Trophoblast cell (in vitro differentiated cells and primary cell): ENCODE data around the gene P4HA3.
"Not testable (repeated sequence)": the region's sequence is repeated elsewhere in the genome, so short reads cannot be mapped to it uniquely, and the experiment has no call there.

Experiments used
- DNase-seq, 2 donors: peaks; one replicate each; pipeline ENCODE4 v3.0.0-alpha.2; 2016
- H2AFZ ChIP-seq: 2 replicates; pipeline ENCODE4 v1.6.1; 2013; ENCODE audit warnings: low read length, moderate library complexity, mild to moderate bottlenecking; ENCODE audit not compliant: insufficient read depth, poor library complexity
- H2AK5ac ChIP-seq: 2 replicates; pipeline ENCODE4 v1.6.1; 2013; ENCODE audit warnings: mild to moderate bottlenecking, low read length
- H2BK120ac ChIP-seq: 2 replicates; pipeline ENCODE4 v1.6.1; 2013; ENCODE audit warnings: low read length, mild to moderate bottlenecking, moderate library complexity; ENCODE audit not compliant: insufficient read depth, poor library complexity
- H2BK12ac ChIP-seq: 2 replicates; pipeline ENCODE4 v1.6.1; 2013; ENCODE audit warnings: mild to moderate bottlenecking, low read length, moderate library complexity
- H2BK5ac ChIP-seq: 2 replicates; pipeline ENCODE4 v1.6.1; 2013; ENCODE audit warnings: low read length, low read depth, moderate library complexity, mild to moderate bottlenecking; ENCODE audit not compliant: poor library complexity
- H3K14ac ChIP-seq: 2 replicates; pipeline ENCODE4 v1.6.1; 2013; ENCODE audit warnings: mild to moderate bottlenecking, low read length
- H3K18ac ChIP-seq: 2 replicates; pipeline ENCODE4 v1.6.1; 2013; ENCODE audit warnings: mild to moderate bottlenecking, low read length
- H3K23ac ChIP-seq: 2 replicates; pipeline ENCODE4 v1.6.1; 2013; ENCODE audit warnings: low read length
- H3K27ac ChIP-seq: 2 replicates; pipeline ENCODE4 v1.5.1; 2013; ENCODE audit warnings: low read depth, mild to moderate bottlenecking, inconsistent platforms, low read length, moderate library complexity
- H3K27me3 ChIP-seq: 2 replicates; pipeline ENCODE4 v1.6.1; 2013; ENCODE audit warnings: inconsistent platforms, mild to moderate bottlenecking, low read length, moderate library complexity; ENCODE audit not compliant: insufficient read depth
- H3K36me3 ChIP-seq, 2 experiments: 1 replicate in 1 of 2; 2 replicates in 1 of 2; pipeline ENCODE4 v1.6.1; 2013; ENCODE audit warnings: low read length in 2 of 2, mild to moderate bottlenecking in 2 of 2, moderate library complexity in 1 of 2; ENCODE audit not compliant: insufficient read depth in 2 of 2, control insufficient read depth in 1 of 2
- H3K4ac ChIP-seq: 2 replicates; pipeline ENCODE4 v1.6.1; 2013; ENCODE audit warnings: low read depth, mild to moderate bottlenecking, low read length, moderate library complexity
- H3K4me1 ChIP-seq, 2 experiments: 1 replicate in 1 of 2; 2 replicates in 1 of 2; pipeline ENCODE4 v1.6.1; 2013; ENCODE audit warnings: low read length in 2 of 2, mild to moderate bottlenecking in 2 of 2, moderate library complexity in 1 of 2; ENCODE audit not compliant: insufficient read depth in 2 of 2, control insufficient read depth in 1 of 2
- H3K4me2 ChIP-seq: 2 replicates; pipeline ENCODE4 v1.6.1; 2013; ENCODE audit warnings: inconsistent platforms, mild to moderate bottlenecking, low read length, moderate library complexity
- H3K4me3 ChIP-seq: 2 replicates; pipeline ENCODE4 v1.5.1; 2013; ENCODE audit warnings: mild to moderate bottlenecking, low read depth, low read length, inconsistent platforms
- H3K79me1 ChIP-seq: one replicate; pipeline ENCODE4 v1.6.1; 2013; ENCODE audit warnings: low read length
- H3K79me2 ChIP-seq: 2 replicates; pipeline ENCODE4 v1.6.1; 2013; ENCODE audit warnings: low read length, mild to moderate bottlenecking; ENCODE audit not compliant: control insufficient read depth, insufficient read depth, poor library complexity
- H3K9ac ChIP-seq: 2 replicates; pipeline ENCODE4 v1.6.1; 2013; ENCODE audit warnings: mild to moderate bottlenecking, low read length
- H3K9me3 ChIP-seq: 2 replicates; pipeline ENCODE4 v1.6.1; 2013; ENCODE audit warnings: low read depth, mild to moderate bottlenecking, control low read depth, inconsistent platforms, low read length; ENCODE audit not compliant: insufficient read depth
- H4K12ac ChIP-seq: 2 replicates; pipeline ENCODE4 v1.6.1; 2013; ENCODE audit warnings: low read depth, mild to moderate bottlenecking, low read length, moderate library complexity
- H4K8ac ChIP-seq: 2 replicates; pipeline ENCODE4 v1.6.1; 2013; ENCODE audit warnings: low read depth, mild to moderate bottlenecking, low read length, moderate library complexity
- H4K91ac ChIP-seq: one replicate; pipeline ENCODE4 v1.6.1; 2013; ENCODE audit warnings: low read depth, mild to moderate bottlenecking, low read length, moderate library complexity
- WGBS: extraction: QIAGEN DNeasy Blood & Tissue Kit; methylation state at CpG from one replicate; pipeline ENCODE4 v1.1.7; 2013; ENCODE audit warnings: missing lambda C conversion rate; ENCODE audit not compliant: insufficient read length, insufficient coverage; ENCODE audit errors: extremely low coverage; 5-methylcytosine and 5-hydroxymethylcytosine counted together

The P4HA3 gene

GRCh38 chr11:74333193-74333592, 21.8 kb upstream of the P4HA3 start:
- Histone ChIP-seq H2AFZ (no peak overlapping the region), H3K4me1 (no peaks in the 10 kb centered on the region), H2BK120ac (no peak overlapping the region), H3K27ac (no peak overlapping the region), H4K12ac (no peak overlapping the region), H3K27me3 (no peaks in the 10 kb centered on the region), H3K9me3 (no peaks in the 10 kb centered on the region), H4K91ac (no peak overlapping the region), H3K4me3 (no peak overlapping the region), H3K79me2 (no peaks in the 10 kb centered on the region), H3K79me1 (no peaks in the 10 kb centered on the region), H4K8ac (no peak overlapping the region), H3K18ac (no peak overlapping the region), H3K14ac (no peak overlapping the region), H3K36me3 (peaks cover 0 to 3% of the 10 kb centered on the region in 2 experiments), H2BK5ac (no peak overlapping the region), H3K23ac (no peak overlapping the region), H3K4me2 (no peak overlapping the region), H3K4ac (no peak overlapping the region), H2AK5ac (no peak overlapping the region), H2BK12ac (no peak overlapping the region), H3K9ac (no peak overlapping the region)
- no CpG with 5 or more reads among the region's 1 CpG for WGBS
- DNase-seq = no peak

GRCh38 chr11:74332291-74332690, 20.9 kb upstream of the P4HA3 start:
- Histone ChIP-seq H3K9ac (no peak overlapping the region), H3K4me3 (no peak overlapping the region), H4K91ac (no peak overlapping the region), H2AK5ac (no peak overlapping the region), H3K79me2 (no peaks in the 10 kb centered on the region), H2BK12ac (no peak overlapping the region), H3K27ac (no peak overlapping the region), H3K9me3 (no peaks in the 10 kb centered on the region), H4K12ac (no peak overlapping the region), H3K4me1 (no peaks in the 10 kb centered on the region), H3K14ac (no peak overlapping the region), H4K8ac (no peak overlapping the region), H3K18ac (no peak overlapping the region), H2AFZ (no peak overlapping the region), H3K23ac (no peak overlapping the region), H3K36me3 (peaks cover 0 to 5% of the 10 kb centered on the region in 2 experiments), H3K4ac (no peak overlapping the region), H3K79me1 (no peaks in the 10 kb centered on the region), H2BK5ac (no peak overlapping the region), H3K4me2 (no peak overlapping the region), H3K27me3 (no peaks in the 10 kb centered on the region), H2BK120ac (no peak overlapping the region)
- no peak for DNase-seq
- WGBS = no CpG with 5 or more reads among the region's 1 CpG

- H3K27ac ChIP-seq, H3K9ac ChIP-seq, H3K23ac ChIP-seq, H3K4me2 ChIP-seq, H4K8ac ChIP-seq, H3K14ac ChIP-seq, H2BK12ac ChIP-seq, H2AK5ac ChIP-seq, H3K9me3 ChIP-seq, H3K36me3 ChIP-seq, DNase-seq, H4K12ac ChIP-seq, H2BK5ac ChIP-seq, H3K4ac ChIP-seq, H3K79me2 ChIP-seq, H3K79me1 ChIP-seq, H3K18ac ChIP-seq, H3K4me3 ChIP-seq, H3K27me3 ChIP-seq, H4K91ac ChIP-seq, H3K4me1 ChIP-seq, H2AFZ ChIP-seq, H2BK120ac ChIP-seq: not testable (repeated sequence)
- no CpG with 5 or more reads among the region's 6 CpGs for WGBS
Observed at GRCh38 chr11:74331000-74331399, 19.6 kb upstream of the P4HA3 start.

- no peaks in the 10 kb centered on the region for H3K79me1 ChIP-seq
- H2BK12ac ChIP-seq = no peak overlapping the region
- no peak overlapping the region for H4K91ac ChIP-seq
- H3K4me1 ChIP-seq = no peaks in the 10 kb centered on the region
- H2AK5ac ChIP-seq = no peak overlapping the region
- H3K18ac ChIP-seq = no peak overlapping the region
- DNase-seq = no peak
- H2BK5ac ChIP-seq = no peak overlapping the region
- no peak overlapping the region for H3K4me3 ChIP-seq
- H3K27me3 ChIP-seq = no peaks in the 10 kb centered on the region
- no peak overlapping the region for H4K12ac ChIP-seq
- no peaks in the 10 kb centered on the region for H3K79me2 ChIP-seq
- no peak overlapping the region for H3K4ac ChIP-seq
- no peak overlapping the region for H3K9ac ChIP-seq
- H3K9me3 ChIP-seq = no peaks in the 10 kb centered on the region
- no peak overlapping the region for H2BK120ac ChIP-seq
- no peak overlapping the region for H3K4me2 ChIP-seq
- peaks cover 0 to 5% of the 10 kb centered on the region in 2 experiments for H3K36me3 ChIP-seq
- H3K23ac ChIP-seq = no peak overlapping the region
- no peak overlapping the region for H4K8ac ChIP-seq
- H3K14ac ChIP-seq = no peak overlapping the region
- H2AFZ ChIP-seq = no peak overlapping the region
- no peak overlapping the region for H3K27ac ChIP-seq
Observed at GRCh38 chr11:74330075-74330858, 18.8 kb upstream of the P4HA3 start.
